ENCODE measurements around the gene KLK6. TPM values are rescaled to one million over a fixed set of nuclear protein-coding genes. Genes with fewer than 3 reads are reported as not detected.

Gene KLK6
- total and polyA plus RNA-seq, 2 of the 13 experiments (the other 11 are each of a cell fraction or from before 2014, with no cell fraction given) = 0.15 to 1.8 TPM

DNA sequence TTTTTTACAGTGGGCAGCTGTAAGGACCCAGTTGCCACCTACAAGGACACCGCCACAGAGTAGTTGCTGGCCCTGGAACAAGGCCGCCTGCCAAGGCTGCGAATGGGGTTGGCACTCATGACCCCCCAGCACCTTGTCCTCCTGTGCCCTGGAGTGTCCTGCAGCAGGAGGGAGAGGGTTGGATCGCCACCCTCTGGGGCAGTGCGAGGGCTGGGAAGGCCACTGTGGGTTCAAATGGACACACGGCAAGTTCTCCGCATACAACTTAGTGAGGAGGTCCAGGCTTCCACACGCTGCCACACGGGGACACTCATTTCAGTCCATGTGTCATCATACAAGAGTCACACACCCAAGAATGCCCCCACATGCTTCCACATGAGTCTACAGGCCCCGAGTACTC is 31.0 kb upstream of the KLK6 start (continued):
- TF ChIP-seq, protein P1, sequence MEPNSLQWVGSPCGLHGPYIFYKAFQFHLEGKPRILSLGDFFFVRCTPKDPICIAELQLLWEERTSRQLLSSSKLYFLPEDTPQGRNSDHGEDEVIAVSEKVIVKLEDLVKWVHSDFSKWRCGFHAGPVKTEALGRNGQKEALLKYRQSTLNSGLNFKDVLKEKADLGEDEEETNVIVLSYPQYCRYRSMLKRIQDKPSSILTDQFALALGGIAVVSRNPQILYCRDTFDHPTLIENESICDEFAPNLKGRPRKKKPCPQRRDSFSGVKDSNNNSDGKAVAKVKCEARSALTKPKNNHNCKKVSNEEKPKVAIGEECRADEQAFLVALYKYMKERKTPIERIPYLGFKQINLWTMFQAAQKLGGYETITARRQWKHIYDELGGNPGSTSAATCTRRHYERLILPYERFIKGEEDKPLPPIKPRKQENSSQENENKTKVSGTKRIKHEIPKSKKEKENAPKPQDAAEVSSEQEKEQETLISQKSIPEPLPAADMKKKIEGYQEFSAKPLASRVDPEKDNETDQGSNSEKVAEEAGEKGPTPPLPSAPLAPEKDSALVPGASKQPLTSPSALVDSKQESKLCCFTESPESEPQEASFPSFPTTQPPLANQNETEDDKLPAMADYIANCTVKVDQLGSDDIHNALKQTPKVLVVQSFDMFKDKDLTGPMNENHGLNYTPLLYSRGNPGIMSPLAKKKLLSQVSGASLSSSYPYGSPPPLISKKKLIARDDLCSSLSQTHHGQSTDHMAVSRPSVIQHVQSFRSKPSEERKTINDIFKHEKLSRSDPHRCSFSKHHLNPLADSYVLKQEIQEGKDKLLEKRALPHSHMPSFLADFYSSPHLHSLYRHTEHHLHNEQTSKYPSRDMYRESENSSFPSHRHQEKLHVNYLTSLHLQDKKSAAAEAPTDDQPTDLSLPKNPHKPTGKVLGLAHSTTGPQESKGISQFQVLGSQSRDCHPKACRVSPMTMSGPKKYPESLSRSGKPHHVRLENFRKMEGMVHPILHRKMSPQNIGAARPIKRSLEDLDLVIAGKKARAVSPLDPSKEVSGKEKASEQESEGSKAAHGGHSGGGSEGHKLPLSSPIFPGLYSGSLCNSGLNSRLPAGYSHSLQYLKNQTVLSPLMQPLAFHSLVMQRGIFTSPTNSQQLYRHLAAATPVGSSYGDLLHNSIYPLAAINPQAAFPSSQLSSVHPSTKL (CRISPR knock-in tag; IDR thresholded peaks at IDR 0.05) = no peak
- TF ChIP-seq SMAD9 (CRISPR knock-in tag; IDR thresholded peaks at IDR 0.05) (no peak), EP300 (IDR thresholded peaks at IDR 0.05; ENCODE audit: low read depth in 2 of 2, low read length in 2 of 2) (no peak), EP300 (CRISPR knock-in tag; IDR thresholded peaks at IDR 0.05; ENCODE audit: borderline replicate concordance) (no peak), FOXK1 (CRISPR knock-in tag; IDR thresholded peaks at IDR 0.05; ENCODE audit: borderline replicate concordance, low read depth) (no peak), ZNF136 (CRISPR knock-in tag; IDR thresholded peaks at IDR 0.05; ENCODE audit: low read depth) (no peak), ZNF816 (CRISPR knock-in tag; IDR thresholded peaks at IDR 0.05; ENCODE audit: borderline replicate concordance) (no peak), HNF4A (CRISPR knock-in tag; IDR thresholded peaks at IDR 0.05) (no peak)
- TF ChIP-seq, protein P2, sequence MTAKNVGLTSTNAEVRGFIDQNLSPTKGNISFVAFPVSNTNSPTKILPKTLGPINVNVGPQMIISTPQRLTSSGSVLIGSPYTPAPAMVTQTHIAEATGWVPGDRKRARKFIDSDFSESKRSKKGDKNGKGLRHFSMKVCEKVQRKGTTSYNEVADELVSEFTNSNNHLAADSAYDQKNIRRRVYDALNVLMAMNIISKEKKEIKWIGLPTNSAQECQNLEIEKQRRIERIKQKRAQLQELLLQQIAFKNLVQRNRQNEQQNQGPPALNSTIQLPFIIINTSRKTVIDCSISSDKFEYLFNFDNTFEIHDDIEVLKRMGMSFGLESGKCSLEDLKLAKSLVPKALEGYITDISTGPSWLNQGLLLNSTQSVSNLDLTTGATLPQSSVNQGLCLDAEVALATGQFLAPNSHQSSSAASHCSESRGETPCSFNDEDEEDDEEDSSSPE (CRISPR knock-in tag; IDR thresholded peaks at IDR 0.05) = no peak

All from HepG2 (cell line).